GM19193 (cell line): Measurements from ENCODE around the gene RNU6-1.

Experiments used
- POLR2A ChIP-seq: IDR thresholded peaks from 4 replicates; pipeline ENCODE4 v1.6.1; 2011; ENCODE audit not compliant: insufficient read depth, insufficient read length; ENCODE audit errors: extremely low read depth

Gene RNU6-1

DNA sequence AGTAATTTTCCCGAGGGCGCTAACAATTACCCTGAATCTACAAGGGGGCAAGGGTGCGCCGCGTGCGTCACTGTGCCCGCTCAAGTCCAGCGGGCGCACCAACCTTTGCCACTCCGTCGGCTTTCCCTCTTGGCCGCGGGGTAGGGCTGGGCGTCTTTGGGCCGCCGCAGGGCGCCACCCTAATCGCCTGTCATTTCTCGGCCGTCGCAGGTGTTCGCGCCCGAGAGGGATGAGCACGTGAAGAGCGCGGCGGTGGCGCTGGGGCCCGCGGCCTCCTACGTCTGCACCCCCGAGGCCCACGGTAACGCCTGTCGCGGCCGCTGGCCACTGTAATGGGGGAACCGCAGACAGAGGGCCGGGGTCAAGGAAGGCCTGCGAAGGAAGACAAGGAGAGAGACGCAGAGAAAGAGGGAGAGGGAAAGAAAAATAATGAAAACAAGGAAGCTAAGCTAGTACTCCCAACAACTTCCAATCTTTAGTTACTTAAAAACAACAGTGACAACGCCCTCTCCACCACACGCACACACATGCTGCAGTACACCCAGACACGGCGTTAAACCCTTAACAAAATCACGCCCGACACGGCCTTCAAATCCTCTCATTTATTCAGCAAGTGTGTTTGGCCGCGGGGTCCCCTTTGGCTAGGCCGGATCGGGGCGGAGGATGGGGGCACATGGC is 10.7 kb downstream of the RNU6-1 start:
- TF ChIP-seq POLR2A: no peak

DNA sequence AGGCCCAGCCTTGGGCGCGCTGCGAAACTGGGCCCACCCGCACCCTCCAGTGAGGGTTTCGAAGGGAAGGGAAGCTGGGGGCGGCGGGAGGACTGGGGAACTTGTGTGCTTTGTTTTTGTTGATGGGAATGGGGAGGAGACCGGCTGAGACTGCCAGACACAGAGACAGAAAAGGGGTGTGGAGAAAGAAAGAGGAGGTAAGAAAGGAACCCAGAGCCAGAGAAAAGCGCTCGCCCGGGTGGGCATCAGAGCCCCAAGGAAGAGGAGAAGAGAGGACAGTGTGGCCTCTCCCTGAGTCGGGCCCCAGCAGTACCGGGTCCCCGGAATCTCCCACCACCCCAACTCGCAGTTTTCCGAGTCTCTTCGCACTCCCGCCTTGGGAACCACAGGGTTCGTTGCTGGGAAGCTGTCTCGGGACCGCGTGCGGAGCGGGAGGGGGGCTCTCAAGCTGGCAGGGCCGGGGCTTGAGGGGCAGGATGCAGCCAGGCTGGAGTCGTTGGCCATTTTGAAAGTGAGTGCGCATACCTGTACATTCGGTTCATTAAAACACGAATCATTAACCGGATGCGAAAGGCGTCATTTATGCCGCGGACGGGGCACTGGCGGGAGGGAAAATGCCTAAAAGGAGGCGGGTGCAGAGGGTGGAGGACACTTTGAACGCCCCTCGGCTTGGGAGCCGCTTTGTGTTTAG is 11.4 kb downstream of the RNU6-1 start:
- TF ChIP-seq POLR2A: no peak

DNA sequence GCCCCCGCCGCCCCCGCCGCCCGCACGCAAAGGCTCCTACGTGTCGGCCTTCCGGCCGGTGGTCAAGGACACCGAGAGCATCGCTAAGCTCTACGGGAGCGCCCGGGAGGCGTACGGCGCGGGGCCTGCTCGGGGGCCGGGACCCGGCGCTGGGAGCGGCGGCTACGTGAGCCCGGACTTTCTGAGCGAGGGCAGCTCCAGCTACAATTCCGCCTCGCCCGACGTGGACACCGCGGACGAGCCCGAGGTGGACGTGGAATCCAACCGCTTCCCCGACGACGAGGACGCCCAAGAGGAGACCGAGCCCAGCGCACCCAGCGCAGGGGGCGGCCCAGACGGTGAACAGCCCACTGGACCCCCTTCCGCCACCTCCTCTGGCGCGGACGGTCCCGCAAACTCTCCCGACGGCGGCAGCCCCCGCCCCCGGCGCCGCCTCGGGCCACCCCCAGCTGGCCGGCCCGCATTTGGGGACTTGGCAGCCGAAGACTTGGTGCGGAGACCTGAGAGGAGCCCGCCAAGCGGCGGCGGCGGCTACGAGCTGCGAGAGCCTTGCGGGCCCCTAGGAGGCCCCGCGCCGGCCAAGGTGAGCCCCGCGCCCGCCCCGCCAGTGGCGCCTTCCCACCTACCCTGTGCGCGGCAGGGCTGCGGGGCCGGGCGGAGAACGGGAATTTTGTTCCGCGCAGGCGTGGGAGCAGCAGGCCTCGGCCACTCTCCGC is 12.1 kb downstream of the RNU6-1 start:
- TF ChIP-seq POLR2A: no peak

DNA sequence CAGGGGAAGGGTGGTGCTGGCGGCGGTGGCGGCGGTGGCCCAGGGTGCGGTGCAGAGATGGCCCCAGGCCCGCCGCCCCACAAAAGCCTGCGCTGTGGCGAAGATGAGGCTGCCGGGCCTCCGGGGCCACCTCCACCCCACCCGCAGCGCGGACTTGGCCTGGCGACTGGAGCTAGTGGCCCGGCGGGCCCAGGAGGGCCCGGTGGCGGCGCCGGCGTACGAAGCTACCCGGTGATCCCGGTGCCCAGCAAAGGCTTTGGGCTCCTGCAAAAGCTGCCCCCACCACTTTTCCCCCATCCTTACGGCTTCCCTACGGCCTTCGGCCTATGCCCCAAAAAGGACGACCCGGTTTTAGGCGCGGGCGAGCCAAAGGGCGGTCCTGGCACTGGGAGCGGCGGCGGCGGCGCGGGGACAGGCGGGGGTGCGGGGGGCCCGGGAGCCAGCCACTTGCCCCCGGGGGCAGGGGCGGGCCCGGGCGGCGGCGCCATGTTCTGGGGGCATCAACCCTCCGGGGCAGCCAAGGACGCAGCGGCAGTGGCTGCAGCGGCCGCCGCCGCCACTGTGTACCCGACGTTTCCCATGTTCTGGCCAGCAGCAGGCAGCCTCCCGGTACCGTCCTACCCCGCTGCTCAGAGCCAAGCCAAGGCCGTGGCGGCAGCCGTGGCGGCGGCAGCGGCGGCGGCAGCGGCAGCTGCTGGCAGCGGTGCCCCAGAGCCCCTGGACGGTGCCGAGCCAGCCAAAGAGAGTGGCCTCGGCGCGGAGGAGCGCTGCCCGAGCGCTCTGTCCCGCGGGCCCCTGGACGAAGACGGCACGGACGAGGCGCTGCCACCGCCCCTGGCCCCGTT is 12.9 kb downstream of the RNU6-1 start:
- TF ChIP-seq POLR2A: no peak

DNA sequence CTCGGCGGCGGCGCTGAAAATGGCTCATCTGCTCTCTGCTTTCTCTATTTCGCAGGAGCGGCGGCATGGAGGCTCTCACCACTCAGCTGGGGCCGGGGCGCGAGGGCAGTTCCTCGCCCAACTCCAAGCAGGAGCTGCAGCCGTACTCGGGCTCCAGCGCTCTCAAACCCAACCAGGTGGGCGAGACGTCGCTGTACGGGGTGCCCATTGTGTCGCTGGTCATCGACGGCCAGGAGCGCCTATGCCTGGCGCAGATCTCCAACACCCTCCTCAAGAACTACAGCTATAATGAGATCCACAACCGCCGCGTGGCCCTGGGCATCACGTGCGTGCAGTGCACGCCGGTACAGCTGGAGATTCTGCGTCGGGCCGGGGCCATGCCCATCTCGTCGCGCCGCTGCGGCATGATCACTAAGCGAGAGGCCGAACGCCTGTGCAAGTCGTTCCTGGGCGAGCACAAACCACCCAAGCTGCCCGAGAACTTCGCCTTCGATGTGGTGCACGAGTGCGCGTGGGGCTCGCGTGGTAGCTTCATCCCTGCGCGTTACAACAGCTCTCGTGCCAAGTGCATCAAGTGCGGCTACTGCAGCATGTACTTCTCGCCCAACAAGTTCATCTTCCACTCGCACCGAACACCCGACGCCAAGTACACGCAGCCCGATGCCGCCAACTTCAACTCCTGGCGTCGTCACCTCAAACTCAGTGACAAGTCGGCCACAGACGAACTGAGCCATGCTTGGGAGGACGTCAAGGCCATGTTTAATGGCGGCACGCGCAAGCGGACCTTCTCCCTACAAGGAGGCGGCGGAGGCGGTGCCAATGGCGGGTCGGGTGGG is 13.7 kb downstream of the RNU6-1 start:
- no peak for TF ChIP-seq POLR2A

DNA sequence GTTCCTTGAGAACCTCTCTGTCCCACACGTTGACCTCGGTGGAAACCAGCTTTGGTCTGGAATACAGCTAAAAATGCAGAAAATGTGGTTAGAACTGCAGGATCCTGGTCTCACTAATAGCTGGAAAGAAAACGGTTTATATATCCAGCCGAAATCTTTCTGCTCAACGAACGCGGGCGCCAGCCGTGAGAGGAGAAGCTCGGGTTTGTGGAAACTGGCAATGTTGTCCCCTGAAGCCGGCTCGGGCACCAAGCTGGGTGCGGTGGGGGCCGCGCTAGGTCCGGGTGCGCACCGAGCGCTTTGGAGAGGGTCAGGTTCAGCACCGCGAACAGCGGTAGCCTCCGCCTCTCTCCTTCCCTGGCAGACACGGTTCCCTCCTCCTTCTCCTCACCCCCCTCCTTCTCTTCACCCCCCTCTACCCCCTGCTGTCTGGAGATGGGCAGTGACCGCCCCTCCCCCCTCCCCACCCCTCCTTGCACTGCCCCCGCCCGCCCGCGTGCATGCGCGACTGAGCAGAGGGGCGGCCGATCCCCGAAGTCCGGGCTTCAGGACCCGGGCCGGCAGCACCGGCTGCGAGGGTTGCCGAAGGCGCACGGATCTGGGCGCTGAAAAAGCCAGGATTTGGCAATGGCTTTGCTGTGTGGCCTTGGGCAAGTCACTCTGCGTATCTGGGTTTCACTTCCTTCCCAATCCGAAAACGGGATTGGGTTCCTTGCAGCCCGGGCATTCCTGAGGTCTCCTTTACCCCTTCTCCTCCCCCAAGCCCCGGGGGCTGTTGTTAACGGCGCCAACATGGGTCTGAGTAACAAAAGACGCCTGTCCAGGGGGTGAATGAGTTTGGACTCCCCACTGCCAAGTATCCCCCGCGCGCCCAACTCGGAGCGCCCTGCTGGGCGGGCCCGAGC is 14.6 kb downstream of the RNU6-1 start, which contains the start of gene SKOR1:
SKOR1 (plus strand) TSS at position 534 of the 905 bp plus-strand sequence; CDS start at position 628, 94 bp downstream.
- no peak for TF ChIP-seq POLR2A

DNA sequence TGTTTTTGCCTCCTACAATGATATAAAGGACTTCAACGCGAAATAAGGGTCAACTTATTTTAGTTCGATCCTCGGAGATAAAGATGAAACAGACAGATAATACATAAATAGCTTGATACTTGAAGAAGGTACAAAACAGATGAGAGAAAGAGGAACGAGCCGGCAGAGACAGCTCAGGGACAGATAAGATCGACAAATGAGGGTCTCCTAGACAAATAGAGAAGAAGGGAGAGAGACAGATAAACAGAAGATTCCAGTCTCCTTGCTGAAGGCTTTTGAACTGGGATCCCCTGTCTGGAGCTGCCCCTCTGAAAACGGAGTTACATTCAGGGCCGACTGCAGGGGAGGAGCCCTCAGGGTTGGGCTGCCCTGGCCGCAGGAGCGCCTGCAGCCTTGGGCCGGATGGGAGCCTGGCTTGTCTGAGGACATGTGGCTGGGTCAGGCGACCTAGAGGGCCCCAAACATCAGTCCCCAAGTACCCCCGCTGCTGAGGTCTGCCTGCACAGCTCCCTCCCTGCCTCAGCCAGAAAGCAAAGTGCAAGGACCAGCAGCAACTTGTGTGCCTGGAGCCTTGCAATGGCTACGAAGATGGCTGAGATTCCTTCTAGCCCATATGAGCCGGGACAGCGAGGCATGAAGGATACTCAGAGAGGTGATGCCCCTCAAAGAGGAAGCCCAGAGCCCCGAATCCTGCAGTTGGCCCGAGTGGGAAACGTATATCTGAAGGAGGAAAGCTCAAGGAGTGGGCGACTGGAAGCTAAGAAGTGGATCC is 15.5 kb downstream of the RNU6-1 start:
- no peak for TF ChIP-seq POLR2A

DNA sequence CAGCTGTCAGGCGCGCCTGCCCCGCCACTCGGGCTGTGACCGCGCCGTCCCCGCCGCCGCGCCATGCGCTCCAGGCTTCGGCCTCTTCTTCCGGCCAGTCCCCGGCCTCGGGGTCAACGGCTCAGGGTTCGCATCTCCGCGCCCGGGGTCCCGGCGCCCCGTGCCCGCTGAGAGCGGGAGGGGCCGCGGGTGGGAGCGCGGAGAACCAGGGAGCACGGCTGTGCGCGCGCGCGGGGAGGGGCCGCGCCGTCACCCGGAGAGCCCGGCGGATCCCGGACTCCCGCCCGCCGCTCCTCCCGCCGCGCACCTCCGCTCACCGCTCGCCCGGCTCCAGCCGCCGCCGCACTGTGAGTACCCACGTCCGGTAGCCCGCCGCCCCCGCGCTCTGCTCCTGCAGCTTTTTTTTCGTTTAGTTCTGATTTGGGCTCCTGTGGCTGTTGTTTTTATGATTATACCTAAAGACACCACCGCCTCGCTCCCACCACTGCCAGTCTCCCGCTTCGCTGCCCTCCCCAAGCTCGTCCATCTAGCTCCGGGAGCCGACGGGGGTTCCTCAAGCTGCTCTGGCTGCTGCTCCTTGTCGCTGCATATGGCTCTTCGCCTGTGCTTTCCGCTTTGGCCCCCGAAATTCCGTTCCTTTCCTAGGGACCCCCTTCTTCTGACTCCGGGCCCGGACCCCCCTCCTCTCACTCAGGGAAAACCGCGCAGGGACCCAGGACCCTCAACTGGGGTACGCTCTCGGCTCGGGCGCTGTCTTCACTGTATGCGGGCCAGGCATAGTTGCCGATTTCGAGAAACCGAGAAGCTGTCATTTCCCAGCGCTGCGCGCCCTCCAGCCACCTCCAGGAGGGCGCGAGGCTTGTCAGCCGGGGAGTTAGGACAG is 16.3 kb downstream of the RNU6-1 start:
- no peak for TF ChIP-seq POLR2A

DNA sequence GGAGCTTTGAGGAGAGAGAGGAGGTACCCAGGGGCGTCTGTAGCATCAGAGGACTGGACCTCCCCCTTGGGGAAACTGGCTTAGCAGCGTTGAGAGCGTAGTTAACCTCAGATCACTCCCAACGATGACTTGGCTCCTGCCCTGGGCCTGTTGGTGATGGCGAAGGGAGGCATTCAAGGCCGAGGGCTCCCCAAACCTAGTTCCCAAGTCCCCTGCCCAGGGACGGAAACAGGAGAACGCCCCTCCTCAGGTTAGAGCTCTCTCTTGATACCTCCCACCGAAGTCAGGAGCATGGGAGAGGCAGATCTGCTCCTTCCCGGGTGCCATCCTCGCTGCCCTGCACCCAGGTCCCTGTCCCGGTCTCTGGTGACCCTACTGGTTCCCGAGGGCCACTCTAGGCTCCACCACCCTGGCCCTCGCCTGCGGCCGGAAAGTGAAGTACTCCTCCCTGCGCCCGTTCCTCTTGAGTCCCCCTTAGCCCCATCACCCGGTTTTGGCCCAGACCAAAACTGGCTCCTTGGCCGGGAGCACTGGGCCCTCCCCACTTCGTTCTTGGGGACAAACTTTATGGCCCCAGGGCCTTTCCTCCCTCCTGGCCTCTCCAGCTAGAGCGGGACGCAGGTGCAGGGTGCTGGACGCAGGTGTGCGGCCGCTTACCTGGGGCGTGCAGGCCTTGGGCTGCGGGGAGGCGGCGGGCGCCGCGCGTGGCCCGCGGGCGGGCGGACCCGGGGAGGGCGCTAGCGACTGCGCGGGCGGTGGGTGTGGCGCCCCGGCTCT is 17.1 kb downstream of the RNU6-1 start:
- TF ChIP-seq POLR2A: no peak

DNA sequence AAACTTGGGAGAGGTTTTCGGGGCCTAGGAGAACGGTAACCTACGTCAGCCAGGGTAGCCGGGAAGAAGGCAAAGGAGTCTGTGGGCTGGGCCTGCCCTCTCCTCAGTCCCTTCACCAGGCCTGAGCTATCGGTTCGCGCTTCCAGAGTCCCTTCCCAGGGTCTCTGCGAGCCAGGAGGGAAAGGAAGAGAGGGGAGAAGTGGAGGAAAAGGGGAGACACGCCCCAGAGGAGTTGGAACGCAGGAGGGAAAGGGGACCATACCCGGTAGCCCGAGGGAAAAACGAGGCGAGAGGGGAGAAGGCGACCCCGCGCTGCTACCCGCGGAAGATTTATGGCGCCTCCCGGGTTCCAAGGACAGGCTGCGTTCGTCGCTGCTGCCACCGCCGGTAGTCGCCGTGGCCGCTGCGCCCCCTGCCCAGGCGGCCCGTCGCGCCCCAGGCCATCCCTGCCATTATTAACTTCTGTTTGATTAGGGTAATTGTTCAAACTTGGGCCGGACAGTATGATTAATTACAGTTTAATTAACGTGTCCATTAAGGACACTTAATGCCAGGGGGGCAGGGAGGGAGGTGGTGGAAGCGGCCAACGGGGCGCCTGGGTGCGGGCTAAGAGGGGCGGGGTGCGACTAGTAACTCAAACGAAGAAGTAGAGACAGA is 17.9 kb downstream of the RNU6-1 start:
- no peak for TF ChIP-seq POLR2A
